Endodermal cell (in vitro differentiated cells): ENCODE measurements around the gene RNF224. TPM values are rescaled to one million over a fixed set of nuclear protein-coding genes. Genes with fewer than 3 reads are reported as not detected.

Source experiments
- DNase-seq: peaks from one replicate; pipeline ENCODE4 v3.0.0-alpha.2; 2017
- H3K27ac ChIP-seq: 2 replicates; pipeline ENCODE4 v1.5.1; 2013; ENCODE audit warnings: mild to moderate bottlenecking, low read depth, low read length, moderate library complexity
- H3K27me3 ChIP-seq: 2 replicates; pipeline ENCODE4 v1.6.1; 2013; ENCODE audit warnings: mild to moderate bottlenecking, low read length, moderate library complexity; ENCODE audit not compliant: insufficient read depth, control insufficient read depth, poor library complexity, severe bottlenecking
- H3K36me3 ChIP-seq: 2 replicates; pipeline ENCODE4 v1.7.0; 2013; ENCODE audit warnings: mild to moderate bottlenecking, low read length, moderate library complexity; ENCODE audit not compliant: control insufficient read depth, insufficient read depth
- H3K4me1 ChIP-seq: one replicate; pipeline ENCODE4 v1.7.0; 2013; ENCODE audit warnings: low read length; ENCODE audit not compliant: control insufficient read depth, insufficient read depth
- H3K4me3 ChIP-seq: 2 replicates; pipeline ENCODE4 v1.5.1; 2013; ENCODE audit warnings: mild to moderate bottlenecking, low read length, moderate library complexity
- H3K9ac ChIP-seq: 2 replicates; pipeline ENCODE4 v1.6.1; 2013; ENCODE audit warnings: mild to moderate bottlenecking, low read length, moderate library complexity; ENCODE audit not compliant: poor library complexity, severe bottlenecking; ENCODE audit errors: extremely low read depth
- H3K9me3 ChIP-seq: 2 replicates; pipeline ENCODE4 v1.6.1; 2013; ENCODE audit warnings: mild to moderate bottlenecking, low read length, moderate library complexity; ENCODE audit not compliant: control insufficient read depth
- H3K27ac Mint-ChIP-seq: 2 replicates; pipeline ENCODE4 v1.8.0; 2020; ENCODE audit warnings: mixed read lengths
- H3K27me3 Mint-ChIP-seq: 2 replicates; pipeline ENCODE4 v1.8.0; 2021; ENCODE audit warnings: mild to moderate bottlenecking, mixed read lengths; ENCODE audit not compliant: insufficient read depth
- H3K36me3 Mint-ChIP-seq: 2 replicates; pipeline ENCODE4 v1.8.0; 2020; ENCODE audit warnings: low read depth, mixed read lengths
- H3K4me1 Mint-ChIP-seq: 2 replicates; pipeline ENCODE4 v1.8.0; 2020; ENCODE audit warnings: mixed read lengths
- H3K4me3 Mint-ChIP-seq: 2 replicates; pipeline ENCODE4 v1.8.0; 2020; ENCODE audit warnings: mild to moderate bottlenecking, moderate library complexity, mixed read lengths
- H3K9me3 Mint-ChIP-seq: 2 replicates; pipeline ENCODE4 v1.8.0; 2020; ENCODE audit warnings: mild to moderate bottlenecking, mixed read lengths
- CTCF ChIP-seq: fragments of 200-600 bp; sonication (generic); conservative IDR thresholded peaks from 2 replicates; pipeline ENCODE4 v1.5.0; 2021; ENCODE audit warnings: antibody characterized with exemption, mild to moderate bottlenecking
- WGBS, 2 experiments: methylation state at CpG; one replicate each; pipeline versions ENCODE4 v1.1.5 to v1.1.7; 2013; ENCODE audit warnings: missing lambda C conversion rate in 2 of 2, mixed read lengths in 1 of 2; ENCODE audit not compliant: insufficient coverage in 1 of 2, insufficient read length in 1 of 2; 5-methylcytosine and 5-hydroxymethylcytosine counted together
- total RNA-seq, 2 donors: library from RNA; stranded (reverse); fragmentation: NEBNext Ultra II Directional in 1 of 2; extraction: Animal tissue kit (Norgen Biotek cat#: 25700) in 1 of 2; gene quantifications; 2 replicates in 1 of 2; 3 replicates in 1 of 2; pipeline ENCODE4 v1.2.1, GENCODE V29; 2021

The RNF224 gene
- total RNA-seq, 2 donors from 2014 or later = 0.24 to 0.38 TPM

GRCh38 chr9:137185921-137186320 is 41.4 kb upstream of the RNF224 start:
- Mint-ChIP-seq H3K27me3 (no peaks in the 10 kb centered on the region), H3K36me3 (peaks cover 21% of the 10 kb centered on the region), H3K27ac (no peak overlapping the region), H3K4me3 (peak overlapping the region; percentile 83), H3K4me1 (peaks cover 19% of the 10 kb centered on the region), H3K9me3 (no peaks in the 10 kb centered on the region)
- no peak for TF ChIP-seq CTCF
- Histone ChIP-seq H3K36me3 (peaks cover 30% of the 10 kb centered on the region), H3K4me3 (no peak overlapping the region), H3K9me3 (no peaks in the 10 kb centered on the region), H3K27ac (no peak overlapping the region), H3K9ac (no peak overlapping the region), H3K4me1 (peaks cover 23% of the 10 kb centered on the region), H3K27me3 (no peaks in the 10 kb centered on the region)
- WGBS, 2 experiments = 96 to 97% methylated on average over 10 to 19 of the region's 19 CpGs
- DNase-seq = no peak

GRCh38 chr9:137186385-137186784 is 40.9 kb upstream of the RNF224 start:
- H3K4me3 Mint-ChIP-seq = peak overlapping the region; percentile 83
- peaks cover 23% of the 10 kb centered on the region for H3K36me3 Mint-ChIP-seq
- Histone ChIP-seq H3K36me3 (peaks cover 30% of the 10 kb centered on the region), H3K9me3 (no peaks in the 10 kb centered on the region), H3K27ac (no peak overlapping the region), H3K27me3 (no peaks in the 10 kb centered on the region), H3K4me1 (peaks cover 23% of the 10 kb centered on the region), H3K9ac (no peak overlapping the region), H3K4me3 (no peak overlapping the region)
- no peak overlapping the region for H3K27ac Mint-ChIP-seq
- H3K9me3 Mint-ChIP-seq = no peaks in the 10 kb centered on the region
- no peak for DNase-seq
- 87% methylated on average over 5 to 6 of the region's 6 CpGs for WGBS, 2 experiments
- TF ChIP-seq CTCF = no peak
- no peaks in the 10 kb centered on the region for H3K27me3 Mint-ChIP-seq
- H3K4me1 Mint-ChIP-seq = peaks cover 19% of the 10 kb centered on the region

- Mint-ChIP-seq H3K4me1 (peaks cover 19% of the 10 kb centered on the region), H3K27ac (peak overlapping the region; percentile 92), H3K4me3 (peak overlapping the region; percentile 83), H3K27me3 (no peaks in the 10 kb centered on the region), H3K36me3 (peaks cover 19% of the 10 kb centered on the region), H3K9me3 (no peaks in the 10 kb centered on the region)
- Histone ChIP-seq H3K4me1 (peaks cover 23% of the 10 kb centered on the region), H3K27ac (no peak overlapping the region), H3K4me3 (peak overlapping the region; percentile 91), H3K27me3 (no peaks in the 10 kb centered on the region), H3K9me3 (no peaks in the 10 kb centered on the region), H3K36me3 (peaks cover 32% of the 10 kb centered on the region), H3K9ac (peak overlapping the region; percentile 69)
- 91 to 94% methylated on average over 8 to 15 of the region's 15 CpGs for WGBS, 2 experiments
- no peak for DNase-seq
- TF ChIP-seq CTCF = no peak
Measured at GRCh38 chr9:137187386-137187785, 39.9 kb upstream of the RNF224 start.
